CD4-positive, alpha-beta T cell (primary cell): ENCODE results near the gene MRPL51. TPM values are rescaled to one million over a fixed set of nuclear protein-coding genes. Genes with fewer than 3 reads are reported as not detected.
A peak's percentile ranks its signal among the peaks of the same experiment; 100 is the strongest.

Source experiments
- ATAC-seq: fragments of 200-7000 bp; cut with Tn5 transposase; one replicate; pipeline ENCODE4 v1.10.0; 2022; ENCODE audit warnings: mild to moderate bottlenecking; ENCODE audit not compliant: poor library complexity
- CTCF ChIA-PET: fragments of 350-600 bp; sonication (Branson Sonifier 250); formaldehyde crosslinking; loops from one replicate; lab custom pipeline; 2021; ENCODE audit warnings: antibody characterized with exemption, inconsistent platforms; lab: Charles Lee
- POLR2A ChIA-PET: fragments of 350-600 bp; sonication (Branson Sonifier 250); formaldehyde crosslinking; loops from one replicate; lab custom pipeline; 2021; ENCODE audit warnings: antibody characterized with exemption, inconsistent platforms; lab: Charles Lee
- DNase-seq, 14 experiments: peaks; one replicate each; pipeline ENCODE4 v3.0.0-alpha.2; 2013 to 2020; ENCODE audit warnings: mixed read lengths in 2 of 14
- H3K27ac ChIP-seq, 2 donors: one replicate each; pipeline versions ENCODE4 v1.5.1 to v1.7.0; 2013; ENCODE audit warnings: low read length in 2 of 2, low read depth in 1 of 2, mild to moderate bottlenecking in 1 of 2
- H3K27me3 ChIP-seq, 2 experiments: 1 replicate in 1 of 2; 2 replicates in 1 of 2; pipeline versions ENCODE4 v1.6.1 to v1.7.0; 2013; ENCODE audit warnings: low read length in 2 of 2, control low read depth in 1 of 2, mild to moderate bottlenecking in 1 of 2, moderate library complexity in 1 of 2; ENCODE audit not compliant: insufficient read depth in 2 of 2, control insufficient read depth in 1 of 2
- H3K36me3 ChIP-seq: one replicate; pipeline ENCODE4 v1.6.1; 2013; ENCODE audit warnings: low read length, control low read depth; ENCODE audit not compliant: insufficient read depth
- H3K4me1 ChIP-seq: one replicate; pipeline ENCODE4 v1.6.1; 2013; ENCODE audit warnings: low read length, control low read depth; ENCODE audit not compliant: insufficient read depth
- H3K4me3 ChIP-seq: one replicate; pipeline ENCODE4 v1.5.1; 2013; ENCODE audit warnings: mild to moderate bottlenecking, low read length, moderate library complexity
- H3K9me3 ChIP-seq, 2 experiments: 1 replicate in 1 of 2; 2 replicates in 1 of 2; pipeline versions ENCODE4 v1.6.1 to v1.7.0; 2013; ENCODE audit warnings: low read length in 2 of 2, mild to moderate bottlenecking in 2 of 2, control low read depth in 1 of 2, moderate library complexity in 1 of 2; ENCODE audit not compliant: control insufficient read depth in 1 of 2, insufficient read depth in 1 of 2
- H3K27ac Mint-ChIP-seq: one replicate; pipeline ENCODE4 v1.8.0; 2020; ENCODE audit warnings: mixed read lengths
- H3K27me3 Mint-ChIP-seq: one replicate; pipeline ENCODE4 v1.8.0; 2021; ENCODE audit warnings: mixed read lengths
- H3K36me3 Mint-ChIP-seq: one replicate; pipeline ENCODE4 v1.8.0; 2021; ENCODE audit warnings: low read depth, mixed read lengths
- H3K4me1 Mint-ChIP-seq: one replicate; pipeline ENCODE4 v1.8.0; 2021; ENCODE audit warnings: low read depth, mixed read lengths
- H3K4me3 Mint-ChIP-seq: one replicate; pipeline ENCODE4 v1.8.0; 2020; ENCODE audit warnings: mild to moderate bottlenecking, mixed read lengths
- H3K9me3 Mint-ChIP-seq: one replicate; pipeline ENCODE4 v1.8.0; 2020; ENCODE audit warnings: mixed read lengths
- CTCF ChIP-seq: fragments of 200-600 bp; IDR thresholded peaks from one replicate; pipeline ENCODE4 v1.8.0; 2022; ENCODE audit warnings: antibody characterized with exemption, mild to moderate bottlenecking
- intact Hi-C, 2 experiments: fragments of 100-400 bp; cut with DNase I in 1 of 2; cut with micrococcal nuclease in 1 of 2; formaldehyde crosslinking; loops; one replicate each; pipeline versions ENCODE4 v1.15.1 to v1.9.0; 2023 to 2025; cut with DNase I, micrococcal nuclease
- total RNA-seq, 174 experiments: library from RNA in 2 of 174; stranded (reverse) in 2 of 174; gene quantifications; one replicate each; pipeline ENCODE4 v1.2.3 and lab custom pipeline; 2021 to 2026

The MRPL51 gene
- total RNA-seq, 2 experiments from 2014 or later = 15.1 to 16.7 TPM

GRCh38 chr12:6466184-6466573 is 26.9 kb downstream of the MRPL51 start:
- Mint-ChIP-seq H3K27ac (peak overlapping the region; percentile 92), H3K4me3 (no peak overlapping the region), H3K36me3 (peaks cover 89% of the 10 kb centered on the region), H3K27me3 (no peaks in the 10 kb centered on the region), H3K4me1 (peaks cover 94% of the 10 kb centered on the region), H3K9me3 (no peaks in the 10 kb centered on the region)
- H3K27me3 ChIP-seq = no peaks in the 10 kb centered on the region
- H3K4me1 ChIP-seq = peaks cover 87% of the 10 kb centered on the region
- TF ChIP-seq CTCF = no peak
- intact Hi-C loops = loop anchor here in 1 of 2 experiments (1.0 kb wide), 1 partner anchor 43 kb away; no protein-coding TSS in a partner anchor
- H3K4me3 ChIP-seq = no peak overlapping the region
- no peak for DNase-seq
- no peak for ATAC-seq
- ChIA-PET POLR2A (interaction anchor here (0.8 to 16.2 kb wide), 12 partner anchors 9 to 132 kb away, joined by 3 to 225 read pairs (median 9); partner anchors contain the start of genes CD27, GAPDH and TAPBPL), CTCF (interaction anchor here (0.8 to 2.3 kb wide), 15 partner anchors 10 to 143 kb away, joined by 3 to 61 read pairs (median 10); partner anchors contain the start of genes CD27, MRPL51 and TAPBPL)
- peak overlapping the region in 1 of 2 donors; percentile 66 for H3K27ac ChIP-seq
- no peaks in the 10 kb centered on the region for H3K9me3 ChIP-seq
- peaks cover 45% of the 10 kb centered on the region for H3K36me3 ChIP-seq

GRCh38 chr12:6465467-6466183 is 27.4 kb downstream of the MRPL51 start:
- H3K36me3 Mint-ChIP-seq = peaks cover 94% of the 10 kb centered on the region
- peaks cover 48% of the 10 kb centered on the region for H3K36me3 ChIP-seq
- H3K4me3 ChIP-seq = no peak overlapping the region
- ChIA-PET CTCF (interaction anchor here (0.6 to 2.3 kb wide), 23 partner anchors 9 to 143 kb away, joined by 3 to 61 read pairs (median 6); partner anchors contain the start of genes CD27, MRPL51 and TAPBPL), POLR2A (interaction anchor here (0.6 to 16.2 kb wide), 18 partner anchors 9 to 287 kb away, joined by 3 to 225 read pairs (median 4); partner anchors contain the start of genes CD27, GAPDH, MLF2 and MRPL51)
- intact Hi-C loops = loop anchor here (1.0 to 2.0 kb wide), 4 partner anchors 15 to 131 kb away; no protein-coding TSS in a partner anchor
- TF ChIP-seq CTCF = peak; percentile 92
- H3K9me3 ChIP-seq = no peaks in the 10 kb centered on the region
- peaks cover 94% of the 10 kb centered on the region for H3K4me1 Mint-ChIP-seq
- peak overlapping the region; percentile 84 for H3K4me3 Mint-ChIP-seq
- peak overlapping the region; percentile 92 for H3K27ac Mint-ChIP-seq
- DNase-seq (peak in 8 of 14 experiments; percentile 27 to 83 (median 52)), ATAC-seq (no peak)
- H3K9me3 Mint-ChIP-seq = no peaks in the 10 kb centered on the region
- H3K27me3 Mint-ChIP-seq = no peaks in the 10 kb centered on the region
- H3K27me3 ChIP-seq = no peaks in the 10 kb centered on the region
- peak overlapping the region in 1 of 2 donors; percentile 66 for H3K27ac ChIP-seq
- H3K4me1 ChIP-seq = peaks cover 90% of the 10 kb centered on the region

GRCh38 chr12:6464531-6464930 is 28.5 kb downstream of the MRPL51 start:
- Mint-ChIP-seq H3K27ac (peak overlapping the region; percentile 92), H3K4me1 (peaks cover 93% of the 10 kb centered on the region), H3K27me3 (no peaks in the 10 kb centered on the region), H3K9me3 (no peaks in the 10 kb centered on the region), H3K36me3 (peaks cover 91% of the 10 kb centered on the region), H3K4me3 (peak overlapping the region; percentile 56)
- ATAC-seq (no peak), DNase-seq (no peak)
- Histone ChIP-seq H3K27me3 (no peaks in the 10 kb centered on the region), H3K4me1 (peaks cover 92% of the 10 kb centered on the region), H3K27ac (peak overlapping the region; percentile 94 to 97), H3K9me3 (no peaks in the 10 kb centered on the region), H3K4me3 (no peak overlapping the region), H3K36me3 (peaks cover 59% of the 10 kb centered on the region)
- ChIA-PET POLR2A (interaction anchor here (0.7 to 16.2 kb wide), 14 partner anchors 8 to 130 kb away, joined by 3 to 225 read pairs (median 15); partner anchors contain the start of genes CD27, GAPDH, MRPL51 and TAPBPL), CTCF (interaction anchor here (0.8 to 2.3 kb wide), 17 partner anchors 8 to 139 kb away, joined by 3 to 61 read pairs (median 9); partner anchors contain the start of genes CD27, MRPL51 and TAPBPL)
- TF ChIP-seq CTCF = no peak
- intact Hi-C loops = loop anchor here in 1 of 2 experiments (2.0 kb wide), 2 partner anchors 14 to 130 kb away; no protein-coding TSS in a partner anchor
